OCI-LY7 (cell line): ENCODE results near the gene RBM19.

ENCODE experiments used
- EZH2phosphoT487 ChIP-seq: fragments of 200-600 bp; sonication (generic); IDR thresholded peaks from 2 replicates; pipeline ENCODE4 v1.6.1; 2018; ENCODE audit warnings: low read depth, borderline replicate concordance, mild to moderate bottlenecking, mixed run types, antibody characterized with exemption, low read length, moderate library complexity, mixed read lengths
- TF ChIP-seq, protein P1 (sequence below): fragments of 200-600 bp; sonication (generic); conservative IDR thresholded peaks from 2 replicates; pipeline ENCODE4 v1.5.1; 2014; ENCODE audit warnings: mild to moderate bottlenecking, antibody characterized with exemption, low read length, moderate library complexity, mixed read lengths

DNA sequence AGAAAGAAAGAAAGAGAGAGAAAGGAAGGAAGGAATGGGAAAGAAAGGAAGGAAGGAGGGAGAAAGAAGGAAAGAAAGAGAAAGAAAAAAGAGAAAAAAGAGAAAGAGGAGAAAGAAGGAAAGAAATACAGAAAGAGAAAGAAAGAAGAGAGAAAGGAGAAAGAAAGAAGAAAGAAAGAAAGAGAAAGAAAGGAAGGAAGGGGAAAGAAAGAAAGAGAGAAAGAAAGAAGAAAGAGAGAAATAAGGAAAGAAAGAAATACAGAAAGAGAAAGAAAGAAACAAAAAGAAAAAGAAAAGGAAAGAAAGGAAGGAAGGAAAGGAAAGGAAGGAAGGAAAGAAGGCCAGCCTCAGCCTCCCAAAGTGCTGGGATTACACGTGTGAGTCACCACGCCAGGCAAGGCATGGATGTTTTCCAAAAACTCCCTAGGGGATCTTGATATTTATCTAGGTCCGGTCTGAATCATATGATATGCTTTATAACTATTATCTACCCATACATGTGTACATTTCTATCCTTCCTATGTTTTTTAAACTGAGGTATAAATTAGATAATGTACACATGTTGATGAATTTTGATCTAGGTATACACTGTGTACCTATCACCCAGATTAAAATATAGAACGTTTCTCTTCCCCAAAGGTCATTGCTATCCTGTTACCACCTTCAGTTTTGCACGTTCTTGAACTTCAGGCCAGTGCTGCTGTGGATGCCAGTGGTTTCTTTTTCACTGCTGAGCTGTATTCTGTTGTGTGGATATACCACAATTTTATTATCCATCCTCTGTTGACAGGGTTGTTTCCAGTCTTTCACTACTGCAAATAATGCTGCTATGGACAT, 177.9 kb downstream of the RBM19 start:
- TF ChIP-seq, protein P1, sequence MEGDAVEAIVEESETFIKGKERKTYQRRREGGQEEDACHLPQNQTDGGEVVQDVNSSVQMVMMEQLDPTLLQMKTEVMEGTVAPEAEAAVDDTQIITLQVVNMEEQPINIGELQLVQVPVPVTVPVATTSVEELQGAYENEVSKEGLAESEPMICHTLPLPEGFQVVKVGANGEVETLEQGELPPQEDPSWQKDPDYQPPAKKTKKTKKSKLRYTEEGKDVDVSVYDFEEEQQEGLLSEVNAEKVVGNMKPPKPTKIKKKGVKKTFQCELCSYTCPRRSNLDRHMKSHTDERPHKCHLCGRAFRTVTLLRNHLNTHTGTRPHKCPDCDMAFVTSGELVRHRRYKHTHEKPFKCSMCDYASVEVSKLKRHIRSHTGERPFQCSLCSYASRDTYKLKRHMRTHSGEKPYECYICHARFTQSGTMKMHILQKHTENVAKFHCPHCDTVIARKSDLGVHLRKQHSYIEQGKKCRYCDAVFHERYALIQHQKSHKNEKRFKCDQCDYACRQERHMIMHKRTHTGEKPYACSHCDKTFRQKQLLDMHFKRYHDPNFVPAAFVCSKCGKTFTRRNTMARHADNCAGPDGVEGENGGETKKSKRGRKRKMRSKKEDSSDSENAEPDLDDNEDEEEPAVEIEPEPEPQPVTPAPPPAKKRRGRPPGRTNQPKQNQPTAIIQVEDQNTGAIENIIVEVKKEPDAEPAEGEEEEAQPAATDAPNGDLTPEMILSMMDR: no peak
- no peak for TF ChIP-seq EZH2phosphoT487
